Retinal pigment epithelial cell (primary cell): ENCODE measurements around the gene BRIX1.

ENCODE experiments used
- DNase-seq: peaks from one replicate; pipeline ENCODE4 v3.0.0-alpha.2; 2010; ENCODE audit warnings: low read depth
- H3K4me3 ChIP-seq: 2 replicates; pipeline ENCODE4 v1.5.1; 2011; ENCODE audit warnings: mild to moderate bottlenecking, low read length, control low read depth, moderate library complexity
- TF ChIP-seq, protein P1 (sequence below): conservative IDR thresholded peaks from 2 replicates; pipeline ENCODE4 v1.5.1; 2011; ENCODE audit warnings: low read depth, low read length, control low read depth, inconsistent platforms

Gene BRIX1, protein sequence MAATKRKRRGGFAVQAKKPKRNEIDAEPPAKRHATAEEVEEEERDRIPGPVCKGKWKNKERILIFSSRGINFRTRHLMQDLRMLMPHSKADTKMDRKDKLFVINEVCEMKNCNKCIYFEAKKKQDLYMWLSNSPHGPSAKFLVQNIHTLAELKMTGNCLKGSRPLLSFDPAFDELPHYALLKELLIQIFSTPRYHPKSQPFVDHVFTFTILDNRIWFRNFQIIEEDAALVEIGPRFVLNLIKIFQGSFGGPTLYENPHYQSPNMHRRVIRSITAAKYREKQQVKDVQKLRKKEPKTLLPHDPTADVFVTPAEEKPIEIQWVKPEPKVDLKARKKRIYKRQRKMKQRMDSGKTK

DNA sequence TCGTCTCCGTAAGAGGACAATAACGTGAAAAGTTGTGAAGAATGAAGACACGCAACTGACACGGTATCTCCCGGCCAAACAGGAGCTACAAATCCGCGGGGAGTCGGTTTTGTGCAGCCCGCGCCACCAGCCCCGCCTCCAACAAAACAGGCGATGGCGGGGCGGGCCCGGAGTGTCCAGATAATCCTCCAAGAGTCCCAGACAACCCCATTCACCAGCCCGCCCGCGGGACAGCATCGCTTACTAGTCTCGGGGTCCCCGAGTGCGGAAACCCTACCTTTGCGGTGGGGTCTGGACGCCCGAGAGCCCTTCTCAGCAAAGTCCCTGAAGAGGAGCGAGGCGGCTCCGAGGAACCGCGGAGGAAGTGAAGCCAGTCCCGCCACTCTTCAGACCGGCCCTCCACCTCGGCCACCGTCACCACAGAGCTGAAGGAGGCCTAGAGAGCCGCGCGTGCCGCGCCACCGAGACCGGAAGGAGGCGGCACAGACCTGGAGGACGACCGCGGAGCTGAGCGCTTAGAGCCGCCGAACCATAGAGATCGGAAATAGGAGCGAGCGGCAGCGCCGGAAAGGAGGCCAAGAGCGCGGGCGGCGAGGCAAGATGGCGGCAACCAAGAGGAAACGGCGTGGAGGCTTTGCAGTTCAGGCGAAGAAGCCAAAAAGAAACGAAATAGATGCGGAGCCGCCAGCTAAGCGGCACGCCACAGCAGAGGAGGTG, at the start of gene BRIX1, which contains the start of gene RAD1:
BRIX1 (plus strand) TSS at position 573 of the 717 bp plus-strand sequence; CDS start at position 601, 28 bp downstream.
RAD1 (minus strand) TSS at position 366 of the 717 bp plus-strand sequence. CDS start 612 bp downstream, outside the sequence.
- peak within 1 kb of the TSS; percentile 97 for H3K4me3 ChIP-seq
- TF ChIP-seq, protein P1, sequence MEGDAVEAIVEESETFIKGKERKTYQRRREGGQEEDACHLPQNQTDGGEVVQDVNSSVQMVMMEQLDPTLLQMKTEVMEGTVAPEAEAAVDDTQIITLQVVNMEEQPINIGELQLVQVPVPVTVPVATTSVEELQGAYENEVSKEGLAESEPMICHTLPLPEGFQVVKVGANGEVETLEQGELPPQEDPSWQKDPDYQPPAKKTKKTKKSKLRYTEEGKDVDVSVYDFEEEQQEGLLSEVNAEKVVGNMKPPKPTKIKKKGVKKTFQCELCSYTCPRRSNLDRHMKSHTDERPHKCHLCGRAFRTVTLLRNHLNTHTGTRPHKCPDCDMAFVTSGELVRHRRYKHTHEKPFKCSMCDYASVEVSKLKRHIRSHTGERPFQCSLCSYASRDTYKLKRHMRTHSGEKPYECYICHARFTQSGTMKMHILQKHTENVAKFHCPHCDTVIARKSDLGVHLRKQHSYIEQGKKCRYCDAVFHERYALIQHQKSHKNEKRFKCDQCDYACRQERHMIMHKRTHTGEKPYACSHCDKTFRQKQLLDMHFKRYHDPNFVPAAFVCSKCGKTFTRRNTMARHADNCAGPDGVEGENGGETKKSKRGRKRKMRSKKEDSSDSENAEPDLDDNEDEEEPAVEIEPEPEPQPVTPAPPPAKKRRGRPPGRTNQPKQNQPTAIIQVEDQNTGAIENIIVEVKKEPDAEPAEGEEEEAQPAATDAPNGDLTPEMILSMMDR = no peak
- DNase-seq = peak; percentile 93

DNA sequence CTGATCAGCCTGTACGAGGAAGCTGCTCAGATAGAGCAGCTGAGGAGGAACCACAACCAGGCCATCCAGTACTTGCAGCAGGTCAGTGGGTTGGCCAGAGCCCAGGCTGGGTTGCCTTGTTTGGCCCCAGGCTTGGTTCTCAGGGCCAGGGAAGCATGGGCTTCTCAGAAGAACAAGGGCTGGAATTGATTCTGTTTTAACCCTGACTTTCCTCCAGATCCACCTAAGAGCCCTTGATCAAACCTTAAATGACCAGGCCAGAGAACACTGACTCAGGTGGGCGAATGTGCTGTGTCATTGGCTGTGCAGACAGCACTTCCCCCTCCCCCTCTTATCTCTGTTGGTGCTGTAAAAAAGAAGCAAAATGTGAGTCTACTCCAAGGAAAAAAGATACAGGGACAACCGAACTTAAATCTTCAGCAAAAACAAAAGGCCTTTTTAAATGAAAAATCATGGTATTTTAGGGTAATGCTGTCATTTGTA, 48.5 kb upstream of the BRIX1 start:
- DNase-seq = no peak
- H3K4me3 ChIP-seq = no peak overlapping the region
- TF ChIP-seq, protein P1 = no peak

DNA sequence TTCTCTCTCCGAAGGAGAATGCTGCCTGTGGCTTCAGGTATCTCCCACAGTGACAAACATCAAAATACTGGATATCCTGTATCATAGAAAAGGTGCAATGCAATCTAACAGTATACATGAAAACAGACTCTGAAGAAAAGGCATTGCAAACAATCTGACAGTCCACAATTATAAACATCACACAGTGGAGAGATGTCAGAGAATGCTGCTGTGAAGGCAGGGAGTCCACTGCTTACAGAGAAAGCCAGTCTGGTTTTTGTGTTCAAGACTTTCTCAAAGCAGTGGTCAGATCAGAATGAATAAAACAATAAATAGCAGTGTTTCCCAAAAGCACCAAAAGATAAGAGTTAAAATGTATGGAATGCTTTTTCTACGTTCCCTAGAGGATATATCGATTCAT, 47.9 kb upstream of the BRIX1 start:
- DNase-seq = no peak
- no peak overlapping the region for H3K4me3 ChIP-seq
- TF ChIP-seq, protein P1 = no peak

DNA sequence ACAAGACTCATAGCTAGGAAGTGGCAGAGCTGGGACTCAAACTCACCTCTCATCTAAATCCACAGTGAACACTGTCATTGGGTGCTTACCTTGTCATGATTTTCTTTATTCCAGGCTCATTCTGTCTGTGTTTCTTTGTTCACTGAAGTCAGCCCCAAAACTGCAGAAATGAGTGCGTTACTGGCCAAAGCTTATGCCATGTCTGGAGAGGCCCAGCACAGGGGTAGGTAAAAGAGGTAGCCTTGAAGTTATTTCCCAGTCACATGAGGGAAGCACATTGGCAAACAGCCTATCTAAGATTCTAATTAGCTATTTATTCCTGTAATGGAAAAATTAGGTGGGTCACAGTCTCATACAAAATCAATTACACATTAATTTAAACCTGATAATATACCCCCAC, 46.7 kb upstream of the BRIX1 start:
- no peak overlapping the region for H3K4me3 ChIP-seq
- no peak for DNase-seq
- TF ChIP-seq, protein P1 = no peak

DNA sequence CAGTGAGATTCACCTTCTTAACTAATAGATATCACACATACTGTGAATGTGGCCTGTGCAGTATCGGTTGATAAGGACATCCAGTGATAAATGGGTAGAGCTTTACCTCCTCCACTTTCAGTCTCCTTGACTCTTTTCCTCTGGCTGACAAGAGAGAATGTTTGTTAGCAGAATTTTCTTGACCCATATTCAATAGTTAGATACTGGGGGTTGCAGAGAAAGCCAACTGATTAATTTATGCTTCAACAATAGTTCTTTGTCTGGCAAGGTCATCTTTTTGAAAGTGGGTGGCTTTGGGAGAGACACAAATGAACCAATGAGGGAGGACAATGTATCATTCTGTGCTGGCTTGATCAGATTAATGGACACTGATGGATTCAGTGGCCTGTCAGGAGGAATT, 46.3 kb upstream of the BRIX1 start:
- TF ChIP-seq, protein P1 = no peak
- DNase-seq = no peak
- H3K4me3 ChIP-seq = no peak overlapping the region

DNA sequence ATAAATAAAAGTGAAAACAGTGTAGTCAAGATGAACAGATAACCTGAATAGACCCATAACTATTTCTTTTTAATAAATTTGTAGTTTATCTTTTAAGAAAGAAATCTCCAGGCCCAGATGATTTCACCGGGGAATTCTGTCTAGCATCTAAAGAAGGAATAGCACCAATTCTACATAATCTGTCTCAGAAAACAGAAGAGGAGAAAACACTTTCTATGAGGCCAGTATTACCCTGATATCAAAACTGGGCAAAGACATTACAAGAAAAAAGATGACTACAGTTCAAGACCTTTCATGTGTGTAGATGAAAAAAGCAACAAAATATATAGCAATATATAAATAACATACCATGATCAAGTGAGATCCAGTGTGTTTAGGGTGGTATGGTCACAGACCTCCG, 45.1 kb upstream of the BRIX1 start:
- TF ChIP-seq, protein P1 = no peak
- no peak for DNase-seq
- no peak overlapping the region for H3K4me3 ChIP-seq
